ENCODE measurements around the gene RAB8A. TPM values are rescaled to one million over a fixed set of nuclear protein-coding genes. Genes with fewer than 3 reads are reported as not detected.
A peak's percentile ranks its signal among the peaks of the same experiment; 100 is the strongest.
"Not testable (repeated sequence)": the region's sequence is repeated elsewhere in the genome, so short reads cannot be mapped to it uniquely, and the experiment has no call there.

The RAB8A gene
- total RNA-seq, 4 donors from 2014 or later, result 8.3 to 12.1 (median 9.2) TPM

DNA sequence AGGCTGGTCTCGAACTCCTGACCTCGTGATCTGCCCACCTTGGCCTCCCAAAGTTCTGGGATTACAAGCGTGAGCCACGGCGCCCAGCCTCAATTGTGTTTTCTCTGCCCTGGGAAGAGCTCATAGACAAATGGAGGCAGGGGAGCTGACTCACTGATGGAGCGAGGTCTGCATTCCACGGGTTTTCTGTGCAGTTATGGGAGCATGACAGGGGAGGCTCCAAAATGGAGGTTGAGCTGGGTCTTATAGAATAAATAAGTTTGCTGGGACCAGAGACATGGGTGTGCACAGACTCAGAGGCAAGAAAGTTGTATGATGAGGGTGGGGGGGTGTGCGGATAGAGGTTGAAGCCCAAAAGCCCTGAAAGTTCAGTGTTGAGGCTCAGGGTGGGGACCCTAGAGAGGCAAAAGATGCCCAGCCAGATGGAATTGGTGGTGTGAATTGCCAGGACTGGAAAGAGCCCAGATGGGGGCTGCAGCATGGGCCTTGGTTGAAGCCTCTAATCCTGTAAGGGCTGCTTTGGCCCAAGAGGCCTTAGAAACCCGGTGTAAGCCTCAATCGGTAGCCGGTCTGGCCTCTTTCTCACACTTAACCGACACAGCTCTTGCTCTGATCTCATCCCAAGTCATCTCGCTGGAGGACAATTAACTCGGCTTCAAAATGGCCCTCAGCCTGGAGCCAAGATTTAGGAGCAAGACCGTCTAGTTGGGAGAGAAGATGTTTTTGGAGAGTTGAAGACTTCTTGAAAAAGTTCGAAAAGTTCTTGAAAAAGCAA lies 33.5 kb upstream of the RAB8A start:
- Histone ChIP-seq H3K27me3 (peaks cover 4 to 29% (median 16%) of the 10 kb centered on the region in 3 donors), H3K36me3 (no peaks in the 10 kb centered on the region), H3K4me3 (peak overlapping the region; percentile 52 to 77 (median 68)), H3K4me1 (peaks cover 7 to 14% of the 10 kb centered on the region in 2 donors), H3K27ac (peak overlapping the region; percentile 85 to 92 (median 91)), H3K9me3 (no peaks in the 10 kb centered on the region)
- no peak for ATAC-seq
- intact Hi-C loops (cut with DNase I; ENCODE audit: low total_unique reads), result no loop called here
- no peak for TF ChIP-seq POLR2A (IDR thresholded peaks at IDR 0.05)
- TF ChIP-seq, protein P1, sequence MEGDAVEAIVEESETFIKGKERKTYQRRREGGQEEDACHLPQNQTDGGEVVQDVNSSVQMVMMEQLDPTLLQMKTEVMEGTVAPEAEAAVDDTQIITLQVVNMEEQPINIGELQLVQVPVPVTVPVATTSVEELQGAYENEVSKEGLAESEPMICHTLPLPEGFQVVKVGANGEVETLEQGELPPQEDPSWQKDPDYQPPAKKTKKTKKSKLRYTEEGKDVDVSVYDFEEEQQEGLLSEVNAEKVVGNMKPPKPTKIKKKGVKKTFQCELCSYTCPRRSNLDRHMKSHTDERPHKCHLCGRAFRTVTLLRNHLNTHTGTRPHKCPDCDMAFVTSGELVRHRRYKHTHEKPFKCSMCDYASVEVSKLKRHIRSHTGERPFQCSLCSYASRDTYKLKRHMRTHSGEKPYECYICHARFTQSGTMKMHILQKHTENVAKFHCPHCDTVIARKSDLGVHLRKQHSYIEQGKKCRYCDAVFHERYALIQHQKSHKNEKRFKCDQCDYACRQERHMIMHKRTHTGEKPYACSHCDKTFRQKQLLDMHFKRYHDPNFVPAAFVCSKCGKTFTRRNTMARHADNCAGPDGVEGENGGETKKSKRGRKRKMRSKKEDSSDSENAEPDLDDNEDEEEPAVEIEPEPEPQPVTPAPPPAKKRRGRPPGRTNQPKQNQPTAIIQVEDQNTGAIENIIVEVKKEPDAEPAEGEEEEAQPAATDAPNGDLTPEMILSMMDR (IDR thresholded peaks at IDR 0.05 in 4 of 5, conservative IDR thresholded peaks at IDR 0.05 in 1 of 5), result no peak
- DNase-seq, result no peak
- in situ Hi-C loops (cut with MboI; ENCODE audit: low sequenced_read_pairs in 4 of 4), result no loop called here

DNA sequence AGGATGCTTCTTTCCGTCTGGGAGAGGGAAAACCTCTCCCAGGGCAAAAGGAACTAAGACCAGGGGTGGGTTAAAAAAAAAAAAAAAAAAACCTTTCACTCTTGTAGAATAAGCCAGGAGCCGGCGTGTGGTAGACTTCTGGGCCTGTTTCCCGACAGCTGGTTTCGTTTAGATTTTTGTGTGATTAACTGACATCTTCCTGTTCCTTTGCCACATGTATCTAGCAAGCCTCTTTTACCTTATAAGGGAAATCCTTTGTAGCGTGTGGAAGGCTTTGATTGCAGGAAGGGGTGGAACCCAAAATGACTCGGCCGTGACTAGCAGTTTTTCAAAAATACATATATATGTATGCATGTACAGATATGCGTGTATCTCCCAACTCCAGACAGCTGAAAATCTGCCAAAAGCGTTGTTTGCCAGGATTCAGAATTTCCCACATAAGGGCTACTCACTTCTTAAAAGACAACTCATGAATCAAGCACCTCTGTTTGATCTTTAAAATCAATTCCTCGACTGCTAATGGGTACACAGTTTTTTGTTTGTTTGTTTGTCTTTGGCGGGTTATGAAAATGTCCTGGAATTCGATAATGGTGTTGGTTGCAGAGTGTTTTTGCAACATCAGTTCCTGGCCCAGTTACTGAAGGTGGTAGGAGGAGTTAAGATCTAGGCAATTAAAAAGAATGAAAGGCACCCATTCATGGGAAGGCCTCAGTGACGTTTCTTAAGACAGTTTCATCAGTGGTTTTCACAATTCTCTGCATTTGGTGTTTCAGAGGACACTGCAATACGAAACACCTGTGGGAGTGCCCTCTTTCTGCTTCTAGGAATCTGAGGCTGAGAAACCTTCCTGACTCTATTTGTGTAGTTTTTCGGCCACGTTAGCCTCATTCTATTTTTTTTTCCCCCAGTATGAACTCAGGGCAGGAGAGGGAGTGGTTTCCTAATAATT lies 32.7 kb upstream of the RAB8A start:
- Histone ChIP-seq H3K4me1 (peaks cover 7 to 14% of the 10 kb centered on the region in 2 donors), H3K27me3 (peaks cover 4 to 29% (median 16%) of the 10 kb centered on the region in 3 donors), H3K4me3 (peak overlapping the region; percentile 52 to 77 (median 68)), H3K36me3 (no peaks in the 10 kb centered on the region), H3K9me3 (no peaks in the 10 kb centered on the region), H3K27ac (peak overlapping the region; percentile 85 to 92 (median 91))
- DNase-seq (peak; percentile 36 to 67), ATAC-seq (peak; percentile 61 to 76)
- intact Hi-C loops (cut with DNase I; ENCODE audit: low total_unique reads), result no loop called here
- in situ Hi-C loops (cut with MboI; ENCODE audit: low sequenced_read_pairs in 4 of 4), result no loop called here
- TF ChIP-seq, protein P1 (IDR thresholded peaks at IDR 0.05 in 4 of 5, conservative IDR thresholded peaks at IDR 0.05 in 1 of 5), result no peak
- peak; percentile 38 to 71 for TF ChIP-seq POLR2A (IDR thresholded peaks at IDR 0.05)

DNA sequence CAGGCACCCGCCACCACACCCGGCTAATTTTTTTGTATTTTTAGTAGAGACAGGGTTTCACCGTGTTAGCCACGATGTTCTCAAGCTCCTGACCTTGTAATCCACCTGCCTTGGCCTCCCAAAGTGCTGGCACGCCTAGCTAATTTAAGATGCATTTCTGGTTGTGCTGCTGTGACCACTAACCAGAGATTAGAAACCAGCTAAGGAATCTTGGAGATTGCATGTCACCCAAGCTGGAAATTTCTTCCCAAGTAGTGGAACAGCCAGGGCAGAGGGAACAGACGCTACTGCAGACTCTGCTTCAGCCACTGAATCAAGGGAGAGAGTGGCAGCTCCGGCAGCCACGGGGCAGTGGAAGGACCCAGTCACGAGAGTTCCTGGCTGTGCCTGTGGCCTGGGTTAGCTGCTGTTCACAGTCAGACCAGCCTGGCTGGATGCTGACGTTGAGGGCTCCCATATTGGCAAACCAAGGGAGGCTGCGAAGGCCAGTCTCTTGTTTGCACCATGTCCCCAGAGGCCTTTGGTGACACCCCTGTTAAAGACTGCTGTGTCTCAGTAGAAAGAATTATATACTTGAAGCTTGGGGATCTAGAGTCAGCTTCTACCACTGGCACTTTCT lies 27.5 kb upstream of the RAB8A start:
- H3K27ac ChIP-seq, result no peak overlapping the region
- intact Hi-C loops (cut with DNase I; ENCODE audit: low total_unique reads), result no loop called here
- ATAC-seq (no peak), DNase-seq (no peak)
- no peak overlapping the region for H3K4me3 ChIP-seq
- in situ Hi-C loops (cut with MboI; ENCODE audit: low sequenced_read_pairs in 4 of 4), result no loop called here
- no peaks in the 10 kb centered on the region for H3K9me3 ChIP-seq
- no peaks in the 10 kb centered on the region for H3K27me3 ChIP-seq
- TF ChIP-seq POLR2A (IDR thresholded peaks at IDR 0.05), result no peak
- TF ChIP-seq, protein P1 (IDR thresholded peaks at IDR 0.05 in 4 of 5, conservative IDR thresholded peaks at IDR 0.05 in 1 of 5), result no peak
- peaks cover 6 to 14% of the 10 kb centered on the region in 2 donors for H3K4me1 ChIP-seq
- H3K36me3 ChIP-seq, result no peaks in the 10 kb centered on the region

DNA sequence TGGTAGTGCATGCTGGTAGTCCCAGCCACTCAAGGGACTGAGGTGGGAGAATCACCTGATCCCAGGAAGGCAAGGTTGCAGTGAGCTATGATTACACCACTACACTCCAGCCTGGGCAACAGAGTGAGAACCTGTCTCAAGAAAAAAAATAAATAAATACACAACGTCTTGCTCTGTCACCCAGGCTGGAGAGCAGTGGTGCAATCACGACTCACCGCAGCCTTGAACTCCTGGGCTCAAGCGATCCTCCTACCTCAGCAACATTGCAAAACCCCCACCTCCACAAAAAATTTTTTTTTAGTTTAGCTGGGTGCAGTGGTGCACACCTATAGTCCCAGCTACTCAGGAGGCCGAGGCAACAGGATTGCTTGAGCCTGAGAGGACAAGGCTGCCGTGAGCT lies 26.6 kb upstream of the RAB8A start:
- TF ChIP-seq, protein P1 (IDR thresholded peaks at IDR 0.05 in 4 of 5, conservative IDR thresholded peaks at IDR 0.05 in 1 of 5), result no peak
- TF ChIP-seq POLR2A (IDR thresholded peaks at IDR 0.05), result no peak
- in situ Hi-C loops (cut with MboI; ENCODE audit: low sequenced_read_pairs in 4 of 4), result no loop called here
- no peak for ATAC-seq
- Histone ChIP-seq H3K4me1 (peaks cover 0 to 9% of the 10 kb centered on the region in 2 donors), H3K27me3 (no peaks in the 10 kb centered on the region), H3K27ac (no peak overlapping the region), H3K36me3 (no peaks in the 10 kb centered on the region), H3K4me3 (no peak overlapping the region), H3K9me3 (no peaks in the 10 kb centered on the region)
- intact Hi-C loops (cut with DNase I; ENCODE audit: low total_unique reads), result no loop called here
- DNase-seq, result no peak

DNA sequence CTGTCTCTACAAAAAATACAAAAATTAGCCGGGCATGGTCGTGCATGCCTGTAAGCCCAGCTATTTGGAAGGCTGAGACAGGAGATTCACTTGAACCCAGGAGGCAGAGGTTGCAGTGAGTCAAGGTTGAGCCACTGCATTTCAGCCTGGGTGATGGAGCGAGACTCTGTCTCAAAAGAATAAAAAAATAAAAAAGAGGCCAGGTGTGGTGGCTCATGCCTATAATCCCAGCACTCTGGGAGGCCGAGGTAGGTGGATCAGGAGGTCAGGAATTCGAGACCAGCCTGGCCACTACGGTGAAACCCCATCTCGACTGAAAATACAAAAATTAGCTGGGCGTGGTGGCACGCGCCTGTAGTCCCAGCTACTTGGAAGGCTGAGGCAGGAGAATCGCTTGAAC lies 24.3 kb upstream of the RAB8A start:
- ATAC-seq; H3K9me3 ChIP-seq; H3K4me3 ChIP-seq; DNase-seq; H3K4me1 ChIP-seq; H3K27ac ChIP-seq; H3K27me3 ChIP-seq; in situ Hi-C loops (cut with MboI; ENCODE audit: low sequenced_read_pairs in 4 of 4); intact Hi-C loops (cut with DNase I; ENCODE audit: low total_unique reads): not testable (repeated sequence)
- peaks cover 0 to 13% of the 10 kb centered on the region in 2 donors for H3K36me3 ChIP-seq
